GM10248 (cell line): ENCODE measurements around the gene ALPK3.

Experiments
- CTCF ChIA-PET: fragments of 300-600 bp; sonication (Branson Sonifier 250); formaldehyde crosslinking; extraction: SDS; loops from one replicate; lab custom pipeline; 2021; ENCODE audit warnings: antibody characterized with exemption; lab: Yijun Ruan, JAX
- POLR2A ChIA-PET: fragments of 350-650 bp; sonication (Branson Sonifier 250); formaldehyde crosslinking; extraction: SDS; loops from one replicate; lab custom pipeline; 2020; ENCODE audit warnings: antibody characterized with exemption; lab: Yijun Ruan, JAX
- DNase-seq: peaks from one replicate; pipeline ENCODE4 v3.0.0; 2012; ENCODE audit errors: extremely low spot score
- CTCF ChIP-seq: IDR thresholded peaks from 2 replicates; pipeline ENCODE4 v1.5.1; 2012; ENCODE audit warnings: mild to moderate bottlenecking, low read depth; ENCODE audit errors: extremely low read depth, missing control alignments, control extremely low read depth

ALPK3 gene

GRCh38 chr15:84818261-84819131 lies 1.3 kb downstream of the ALPK3 start:
- no peak for TF ChIP-seq CTCF
- POLR2A ChIA-PET = no interaction called here
- DNase-seq = no peak
- CTCF ChIA-PET = interaction anchor here (0.9 to 1.3 kb wide), 3 partner anchors 9 to 220 kb away, joined by 3 to 4 read pairs (median 4); no protein-coding TSS in a partner anchor

GRCh38 chr15:84819291-84819768 lies 2.2 kb downstream of the ALPK3 start:
- CTCF ChIA-PET = interaction anchor here (1.1 to 1.2 kb wide), 3 partner anchors 18 to 220 kb away, joined by 3 to 7 read pairs (median 4); no protein-coding TSS in a partner anchor
- POLR2A ChIA-PET = no interaction called here

GRCh38 chr15:84819791-84820190 lies 2.6 kb downstream of the ALPK3 start:
- CTCF ChIA-PET = interaction anchor here (1.1 to 1.2 kb wide), 3 partner anchors 17 to 221 kb away, joined by 3 to 7 read pairs (median 4); no protein-coding TSS in a partner anchor
- DNase-seq = no peak
- TF ChIP-seq CTCF = no peak
- POLR2A ChIA-PET = no interaction called here

More at GRCh38 chr15:84819291-84819768, 2.2 kb downstream of the ALPK3 start:
- DNase-seq = no peak
- no peak for TF ChIP-seq CTCF

- no peak for DNase-seq
- ChIA-PET CTCF (interaction anchor here (1.0 to 3.2 kb wide), 11 partner anchors 7 to 174 kb away, joined by 3 to 14 read pairs (median 3); no protein-coding TSS in a partner anchor), POLR2A (no interaction called here)
- no peak for TF ChIP-seq CTCF
Measured at GRCh38 chr15:84821501-84822021, 4.4 kb downstream of the ALPK3 start.

- TF ChIP-seq CTCF = no peak
- CTCF ChIA-PET = interaction anchor here (0.9 to 3.2 kb wide), 12 partner anchors 9 to 251 kb away, joined by 3 to 14 read pairs (median 4); no protein-coding TSS in a partner anchor
- POLR2A ChIA-PET = no interaction called here
- DNase-seq = no peak
Measured at GRCh38 chr15:84822653-84823281, 5.6 kb downstream of the ALPK3 start.
